Activated CD8-positive, alpha-beta T cell treated with anti-CD3 and anti-CD28 coated beads for 36 hours (primary cell): Measurements from ENCODE around the gene MCHR2. TPM values are rescaled to one million over a fixed set of nuclear protein-coding genes. Genes with fewer than 3 reads are reported as not detected.
A peak's percentile ranks its signal among the peaks of the same experiment; 100 is the strongest.

Experiments used
- ATAC-seq: fragments of 200-7000 bp; cut with Tn5 transposase; one replicate; pipeline ENCODE4 v1.10.0; 2021; ENCODE audit warnings: mild to moderate bottlenecking, moderate library complexity
- CTCF ChIA-PET: fragments of 350-600 bp; sonication (Branson Sonifier 250); formaldehyde crosslinking; loops from one replicate; lab custom pipeline; 2021; ENCODE audit warnings: antibody characterized with exemption; lab: Charles Lee
- POLR2A ChIA-PET: fragments of 350-600 bp; sonication (Branson Sonifier 250); formaldehyde crosslinking; loops from one replicate; lab custom pipeline; 2021; ENCODE audit warnings: antibody characterized with exemption; lab: Charles Lee
- DNase-seq: peaks from one replicate; pipeline ENCODE4 v3.0.0-alpha.2; 2020
- H3K27ac Mint-ChIP-seq: one replicate; pipeline ENCODE4 v1.8.0; 2021; ENCODE audit warnings: mild to moderate bottlenecking, mixed read lengths
- H3K27me3 Mint-ChIP-seq: one replicate; pipeline ENCODE4 v1.8.0; 2021; ENCODE audit warnings: mixed read lengths
- H3K36me3 Mint-ChIP-seq: one replicate; pipeline ENCODE4 v1.8.0; 2021; ENCODE audit warnings: low read depth, mixed read lengths
- H3K4me1 Mint-ChIP-seq: one replicate; pipeline ENCODE4 v1.8.0; 2021; ENCODE audit warnings: low read depth, mixed read lengths
- H3K4me3 Mint-ChIP-seq: one replicate; pipeline ENCODE4 v1.8.0; 2021; ENCODE audit warnings: mild to moderate bottlenecking, moderate library complexity, mixed read lengths
- H3K9me3 Mint-ChIP-seq: one replicate; pipeline ENCODE4 v1.8.0; 2021; ENCODE audit warnings: mixed read lengths
- intact Hi-C: fragments of 100-400 bp; cut with micrococcal nuclease; formaldehyde crosslinking; loops from one replicate; pipeline ENCODE4 v1.10.0; 2022
- total RNA-seq, 2 experiments: library from RNA; stranded (reverse); gene quantifications; one replicate each; pipeline ENCODE4 v1.2.3, GENCODE V29; 2021
- TF ChIP-seq, protein P1 (sequence below): fragments of 200-600 bp; IDR thresholded peaks from one replicate; pipeline ENCODE4 v1.8.0; 2022; ENCODE audit warnings: antibody characterized with exemption, mild to moderate bottlenecking

MCHR2 gene
- total RNA-seq, 2 experiments from 2014 or later: not detected

DNA sequence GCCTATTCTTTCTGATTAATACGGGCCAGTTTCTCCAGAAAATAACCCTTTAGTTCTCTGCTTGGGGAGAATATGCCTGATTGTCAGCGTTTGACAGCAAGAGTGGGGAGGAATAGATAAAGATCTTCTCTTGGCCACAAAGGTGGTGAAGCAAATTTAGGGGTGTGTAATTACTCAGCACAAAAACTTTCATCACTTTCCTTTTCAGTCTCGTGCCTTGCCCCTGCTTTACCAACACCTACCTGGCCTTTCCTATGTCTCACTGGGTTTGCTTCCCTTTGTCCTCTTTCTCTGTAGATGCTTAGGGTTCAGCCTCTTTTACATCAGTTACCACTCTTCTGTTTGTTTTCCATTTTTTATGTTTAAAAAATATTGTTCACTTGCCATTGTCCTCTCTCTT lies 99.2 kb downstream of the MCHR2 start:
- TF ChIP-seq, protein P1, sequence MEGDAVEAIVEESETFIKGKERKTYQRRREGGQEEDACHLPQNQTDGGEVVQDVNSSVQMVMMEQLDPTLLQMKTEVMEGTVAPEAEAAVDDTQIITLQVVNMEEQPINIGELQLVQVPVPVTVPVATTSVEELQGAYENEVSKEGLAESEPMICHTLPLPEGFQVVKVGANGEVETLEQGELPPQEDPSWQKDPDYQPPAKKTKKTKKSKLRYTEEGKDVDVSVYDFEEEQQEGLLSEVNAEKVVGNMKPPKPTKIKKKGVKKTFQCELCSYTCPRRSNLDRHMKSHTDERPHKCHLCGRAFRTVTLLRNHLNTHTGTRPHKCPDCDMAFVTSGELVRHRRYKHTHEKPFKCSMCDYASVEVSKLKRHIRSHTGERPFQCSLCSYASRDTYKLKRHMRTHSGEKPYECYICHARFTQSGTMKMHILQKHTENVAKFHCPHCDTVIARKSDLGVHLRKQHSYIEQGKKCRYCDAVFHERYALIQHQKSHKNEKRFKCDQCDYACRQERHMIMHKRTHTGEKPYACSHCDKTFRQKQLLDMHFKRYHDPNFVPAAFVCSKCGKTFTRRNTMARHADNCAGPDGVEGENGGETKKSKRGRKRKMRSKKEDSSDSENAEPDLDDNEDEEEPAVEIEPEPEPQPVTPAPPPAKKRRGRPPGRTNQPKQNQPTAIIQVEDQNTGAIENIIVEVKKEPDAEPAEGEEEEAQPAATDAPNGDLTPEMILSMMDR: no peak
- DNase-seq (no peak), ATAC-seq (no peak)
- Mint-ChIP-seq H3K36me3 (no peaks in the 10 kb centered on the region), H3K4me1 (no peaks in the 10 kb centered on the region), H3K27ac (no peak overlapping the region), H3K27me3 (peaks cover 5% of the 10 kb centered on the region), H3K4me3 (no peak overlapping the region), H3K9me3 (no peaks in the 10 kb centered on the region)
- CTCF ChIA-PET: interaction anchor here (0.8 kb wide), 1 partner anchor 27 kb away, joined by 3 read pairs; no protein-coding TSS in a partner anchor
- POLR2A ChIA-PET: no interaction called here
- intact Hi-C loops: no loop called here

DNA sequence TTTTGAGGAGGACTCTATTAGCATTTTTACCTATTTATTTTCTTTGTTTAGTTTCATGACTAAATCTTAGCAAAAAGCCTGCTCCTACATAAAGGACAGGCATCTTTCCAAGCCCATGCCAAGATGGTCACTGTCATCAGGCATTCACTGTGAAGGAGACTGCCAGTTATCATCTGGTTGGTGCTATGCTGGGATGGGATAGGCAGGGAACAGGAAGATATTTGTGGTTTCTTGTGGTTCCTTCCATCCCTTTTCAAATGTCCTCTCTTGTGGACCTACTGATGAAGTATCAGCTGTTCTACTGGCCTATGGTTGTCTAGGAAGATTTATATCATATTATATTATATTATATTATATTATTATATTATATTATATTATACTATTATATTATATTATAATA lies 107.0 kb downstream of the MCHR2 start:
- intact Hi-C loops: no loop called here
- TF ChIP-seq, protein P1: no peak

DNA sequence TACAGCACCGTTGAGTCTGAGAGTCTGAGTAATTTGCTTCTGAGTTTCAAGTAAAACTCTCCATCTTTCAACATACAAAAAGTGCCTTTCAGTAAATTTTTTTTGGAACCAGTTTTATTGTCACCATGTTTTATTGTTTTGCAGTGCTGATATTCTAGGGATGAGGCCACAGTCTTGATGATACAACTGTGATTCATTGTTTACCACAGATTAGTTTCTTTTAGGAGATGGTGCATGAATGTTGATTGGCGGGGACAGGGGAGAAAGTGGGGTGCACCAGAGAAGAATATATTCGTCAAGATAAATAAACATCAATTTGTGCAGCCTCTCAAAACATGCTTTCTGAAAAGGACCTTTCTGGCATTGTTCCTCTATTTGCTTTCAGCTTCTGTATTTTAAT lies 109.0 kb downstream of the MCHR2 start:
- Mint-ChIP-seq H3K27ac (no peak overlapping the region), H3K4me3 (no peak overlapping the region), H3K9me3 (no peaks in the 10 kb centered on the region), H3K36me3 (no peaks in the 10 kb centered on the region), H3K4me1 (no peaks in the 10 kb centered on the region), H3K27me3 (no peaks in the 10 kb centered on the region)
- ChIA-PET CTCF (interaction anchor here (3.8 kb wide), 1 partner anchor 16 kb away, joined by 22 read pairs; no protein-coding TSS in a partner anchor), POLR2A (no interaction called here)
- TF ChIP-seq, protein P1: no peak
- ATAC-seq (no peak), DNase-seq (no peak)
- intact Hi-C loops: no loop called here

More for the DNA sequence above, 107.0 kb downstream of the MCHR2 start:
- Mint-ChIP-seq H3K27ac (no peak overlapping the region), H3K4me3 (no peak overlapping the region), H3K4me1 (no peaks in the 10 kb centered on the region), H3K9me3 (no peaks in the 10 kb centered on the region), H3K36me3 (no peaks in the 10 kb centered on the region), H3K27me3 (no peaks in the 10 kb centered on the region)
- ChIA-PET POLR2A (no interaction called here), CTCF (interaction anchor here (2.3 to 3.8 kb wide), 2 partner anchors 18 to 19 kb away, joined by 9 to 22 read pairs; no protein-coding TSS in a partner anchor)
- ATAC-seq (no peak), DNase-seq (no peak)

DNA sequence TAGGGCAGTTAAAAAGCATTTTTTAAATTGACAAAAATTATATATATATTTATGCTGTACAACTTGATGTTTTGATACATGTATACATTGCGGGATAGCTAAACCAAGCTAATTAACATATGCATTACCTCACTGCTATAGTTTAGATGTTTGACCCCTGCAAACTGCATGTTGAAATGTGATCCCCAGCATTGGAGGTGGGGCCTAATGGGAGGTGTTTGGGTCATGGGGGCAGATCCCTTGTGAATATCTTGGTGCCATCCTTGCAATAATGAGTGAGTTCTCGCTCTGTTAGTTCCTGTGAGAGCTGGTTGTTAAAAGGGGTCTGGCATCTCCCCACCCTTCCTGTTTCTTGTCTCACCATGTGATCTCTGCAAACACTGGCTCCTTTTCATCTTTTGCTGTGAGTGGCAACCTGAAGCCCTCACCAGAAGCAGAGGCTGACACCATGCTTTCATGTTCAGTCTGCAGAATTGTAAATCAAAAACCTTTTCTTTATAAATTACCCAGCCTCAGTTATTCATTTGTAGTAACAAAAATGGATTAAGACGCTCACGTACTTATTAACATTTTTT lies 111.8 kb downstream of the MCHR2 start:
- H3K4me3 Mint-ChIP-seq: no peak overlapping the region
- H3K27ac Mint-ChIP-seq: no peak overlapping the region
- H3K9me3 Mint-ChIP-seq: no peaks in the 10 kb centered on the region
- ChIA-PET CTCF (interaction anchor here (2.1 kb wide), 1 partner anchor 15 kb away, joined by 15 read pairs; no protein-coding TSS in a partner anchor), POLR2A (interaction anchor here (0.6 kb wide), 1 partner anchor 465 kb away, joined by 3 read pairs; no protein-coding TSS in a partner anchor)
- no peaks in the 10 kb centered on the region for H3K4me1 Mint-ChIP-seq
- ATAC-seq: peak; percentile 34
- no peaks in the 10 kb centered on the region for H3K27me3 Mint-ChIP-seq
- TF ChIP-seq, protein P1: no peak
- no peaks in the 10 kb centered on the region for H3K36me3 Mint-ChIP-seq
- intact Hi-C loops: no loop called here
- DNase-seq: no peak

DNA sequence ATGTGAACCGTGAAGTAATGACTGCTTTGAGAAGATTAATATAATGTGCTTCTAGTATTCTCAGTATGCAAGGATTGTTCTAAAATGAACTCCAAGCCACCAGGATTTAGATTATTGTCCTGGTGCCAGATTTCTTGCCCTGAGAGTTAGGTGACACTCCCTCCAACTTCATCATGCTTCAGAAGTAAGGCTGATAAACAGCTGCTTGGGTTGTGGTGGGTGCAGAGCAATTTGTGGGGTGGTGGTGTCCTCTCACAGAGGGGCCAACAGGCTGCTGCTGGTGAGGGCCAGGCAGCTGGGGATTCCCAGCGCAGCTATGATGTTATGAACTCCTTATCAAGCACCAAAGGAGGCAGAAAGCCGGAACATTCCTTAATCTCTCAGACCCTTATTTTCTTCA lies 114.6 kb downstream of the MCHR2 start:
- Mint-ChIP-seq H3K27ac (no peak overlapping the region), H3K27me3 (no peaks in the 10 kb centered on the region), H3K9me3 (no peaks in the 10 kb centered on the region), H3K36me3 (no peaks in the 10 kb centered on the region), H3K4me3 (no peak overlapping the region), H3K4me1 (no peaks in the 10 kb centered on the region)
- intact Hi-C loops: no loop called here
- TF ChIP-seq, protein P1: no peak
- POLR2A ChIA-PET: no interaction called here
- ATAC-seq (no peak), DNase-seq (no peak)
- CTCF ChIA-PET: interaction anchor here (1.7 kb wide), 1 partner anchor 11 kb away, joined by 10 read pairs; no protein-coding TSS in a partner anchor
